Calu3 (cell line): Measurements from ENCODE around the gene ST6GALNAC3. TPM values are rescaled to one million over a fixed set of nuclear protein-coding genes. Genes with fewer than 3 reads are reported as not detected.
"Not testable (repeated sequence)": the region's sequence is repeated elsewhere in the genome, so short reads cannot be mapped to it uniquely, and the experiment has no call there.

ENCODE experiments used
- BruUV-seq: library from RNA; stranded (reverse); fragments of 400-500 nt; replicated peaks from 2 replicates; lab custom pipeline; 2021; lab: Mats Ljungman, UMichigan
- CTCF ChIA-PET: fragments of 300-600 bp; sonication (Branson Sonifier 250); formaldehyde crosslinking; loops from one replicate; lab custom pipeline; 2022; ENCODE audit warnings: antibody characterized with exemption; lab: Charles Lee
- DNase-seq: peaks from one replicate; pipeline ENCODE4 v3.0.0; 2022
- H3K27ac Mint-ChIP-seq: one replicate; pipeline ENCODE4 v1.8.0; 2022; ENCODE audit warnings: mixed read lengths; ENCODE audit not compliant: unreplicated experiment
- H3K27me3 Mint-ChIP-seq: one replicate; pipeline ENCODE4 v1.8.0; 2022; ENCODE audit warnings: mixed read lengths; ENCODE audit not compliant: unreplicated experiment
- H3K36me3 Mint-ChIP-seq: one replicate; pipeline ENCODE4 v1.8.0; 2022; ENCODE audit warnings: mild to moderate bottlenecking, moderate library complexity, mixed read lengths; ENCODE audit not compliant: insufficient read depth, unreplicated experiment
- H3K4me1 Mint-ChIP-seq: one replicate; pipeline ENCODE4 v1.8.0; 2022; ENCODE audit warnings: mild to moderate bottlenecking, low read depth, mixed read lengths; ENCODE audit not compliant: unreplicated experiment
- H3K4me3 Mint-ChIP-seq: one replicate; pipeline ENCODE4 v1.8.0; 2022; ENCODE audit warnings: mild to moderate bottlenecking, low read depth, moderate library complexity, mixed read lengths; ENCODE audit not compliant: unreplicated experiment
- H3K9me3 Mint-ChIP-seq: one replicate; pipeline ENCODE4 v1.8.0; 2022; ENCODE audit warnings: low read depth, mixed read lengths; ENCODE audit not compliant: unreplicated experiment
- CTCF ChIP-seq: fragments of 200-600 bp; IDR thresholded peaks from one replicate; pipeline ENCODE4 v1.8.0; 2022; ENCODE audit warnings: antibody characterized with exemption; ENCODE audit not compliant: unreplicated experiment
- intact Hi-C: fragments of 100-400 bp; cut with micrococcal nuclease; formaldehyde crosslinking; loops from one replicate; pipeline ENCODE4 v1.10.0; 2022; ENCODE audit not compliant: unreplicated experiment
- total RNA-seq: library from RNA; stranded (reverse); gene quantifications from 2 replicates; pipeline ENCODE4 v1.2.3, GENCODE V29; 2022

ST6GALNAC3 gene
- total RNA-seq, 1 experiment from 2014 or later, result 0.87 TPM

GRCh38 chr1:76106719-76107235, 32.2 kb downstream of the ST6GALNAC3 start:
- DNase-seq, result no peak
- CTCF ChIA-PET, result no interaction called here
- no TSS peak for BruUV-seq
- Mint-ChIP-seq H3K4me3 (no peak overlapping the region), H3K36me3 (peaks cover 5% of the 10 kb centered on the region), H3K27ac (no peak overlapping the region), H3K9me3 (no peaks in the 10 kb centered on the region), H3K27me3 (no peaks in the 10 kb centered on the region), H3K4me1 (no peaks in the 10 kb centered on the region)
- intact Hi-C loops, result no loop called here
- no peak for TF ChIP-seq CTCF

GRCh38 chr1:76109404-76109803, 34.9 kb downstream of the ST6GALNAC3 start:
- CTCF ChIA-PET, result interaction anchor here (0.6 kb wide), 1 partner anchor 154 kb away, joined by 3 read pairs; no protein-coding TSS in a partner anchor
- TF ChIP-seq CTCF, result no peak
- intact Hi-C loops, result no loop called here
- no peak overlapping the region for H3K4me3 Mint-ChIP-seq
- BruUV-seq, result no TSS peak
- H3K9me3 Mint-ChIP-seq, result no peaks in the 10 kb centered on the region
- H3K27me3 Mint-ChIP-seq, result no peaks in the 10 kb centered on the region
- no peaks in the 10 kb centered on the region for H3K4me1 Mint-ChIP-seq
- DNase-seq, result no peak
- H3K27ac Mint-ChIP-seq, result no peak overlapping the region
- peaks cover 5% of the 10 kb centered on the region for H3K36me3 Mint-ChIP-seq

GRCh38 chr1:76109901-76110560, 35.5 kb downstream of the ST6GALNAC3 start:
- intact Hi-C loops, result no loop called here
- no peak for DNase-seq
- TF ChIP-seq CTCF, result no peak
- peaks cover 5% of the 10 kb centered on the region for H3K36me3 Mint-ChIP-seq
- no peak overlapping the region for H3K4me3 Mint-ChIP-seq
- H3K9me3 Mint-ChIP-seq, result no peaks in the 10 kb centered on the region
- CTCF ChIA-PET, result no interaction called here
- no peaks in the 10 kb centered on the region for H3K27me3 Mint-ChIP-seq
- no peaks in the 10 kb centered on the region for H3K4me1 Mint-ChIP-seq
- BruUV-seq, result no TSS peak
- H3K27ac Mint-ChIP-seq, result no peak overlapping the region

- no peak overlapping the region for H3K4me3 Mint-ChIP-seq
- CTCF ChIA-PET, result no interaction called here
- no peak for DNase-seq
- no peaks in the 10 kb centered on the region for H3K4me1 Mint-ChIP-seq
- H3K27ac Mint-ChIP-seq, result no peak overlapping the region
- intact Hi-C loops, result no loop called here
- peaks cover 5% of the 10 kb centered on the region for H3K36me3 Mint-ChIP-seq
- TF ChIP-seq CTCF, result no peak
- no peaks in the 10 kb centered on the region for H3K9me3 Mint-ChIP-seq
- no peaks in the 10 kb centered on the region for H3K27me3 Mint-ChIP-seq
- BruUV-seq, result no TSS peak
Measured at GRCh38 chr1:76110666-76111065, 36.1 kb downstream of the ST6GALNAC3 start.

- intact Hi-C loops, H3K4me3 Mint-ChIP-seq, H3K9me3 Mint-ChIP-seq, H3K27me3 Mint-ChIP-seq, BruUV-seq, H3K27ac Mint-ChIP-seq, DNase-seq, H3K36me3 Mint-ChIP-seq, CTCF ChIA-PET, H3K4me1 Mint-ChIP-seq: not testable (repeated sequence)
Measured at GRCh38 chr1:76112321-76112720, 37.8 kb downstream of the ST6GALNAC3 start.
